Measurements from ENCODE around the gene FLNB.

The FLNB gene

GRCh38 chr3:58025837-58026569, 17.8 kb downstream of the FLNB start:
- Histone ChIP-seq H3K79me2 (ENCODE audit: low read length) (no peaks in the 10 kb centered on the region), H3K27ac (ENCODE audit: low read length) (no peak overlapping the region)

GRCh38 chr3:58026598-58026997, 18.4 kb downstream of the FLNB start:
- no peaks in the 10 kb centered on the region for H3K9me3 ChIP-seq (replicated peaks; ENCODE audit: insufficient read depth, low read length)
- TF ChIP-seq EZH2 (optimal IDR thresholded peaks at IDR 0.05; ENCODE audit: low read depth, low read length), result no peak
- TF ChIP-seq CTCF (IDR thresholded peaks at IDR 0.05; ENCODE audit: low read length), result no peak
- no peak for TF ChIP-seq EZH2phosphoT487 (IDR thresholded peaks at IDR 0.05; ENCODE audit: low read length)
- no peak overlapping the region for H3K4me3 ChIP-seq (ENCODE audit: low read length)
- no peaks in the 10 kb centered on the region for H4K20me1 ChIP-seq (ENCODE audit: insufficient read depth, low read length)
- H3K79me2 ChIP-seq (ENCODE audit: low read length), result no peaks in the 10 kb centered on the region
- H3K9ac ChIP-seq (ENCODE audit: low read length), result no peak overlapping the region
- no peak overlapping the region for H2AFZ ChIP-seq (ENCODE audit: low read length)
- H3K36me3 ChIP-seq (replicated peaks; ENCODE audit: insufficient read depth, low read length), result no peaks in the 10 kb centered on the region
- H3K27ac ChIP-seq (ENCODE audit: low read length), result no peak overlapping the region
- no peaks in the 10 kb centered on the region for H3F3A ChIP-seq (ENCODE audit: insufficient read depth, low read length)
- no peaks in the 10 kb centered on the region for H3K9me2 ChIP-seq (replicated peaks; ENCODE audit: insufficient read depth, low read length)
- DNase-seq, result no peak
- 0 out of 2 replicates have a peak, but pooled peaks cover 8% of the 10 kb centered on the region for H3K27me3 ChIP-seq (replicated peaks; ENCODE audit: insufficient read depth, low read length)
- no peak overlapping the region for H3K4me2 ChIP-seq (ENCODE audit: low read depth, low read length)
- no peaks in the 10 kb centered on the region for H3K4me1 ChIP-seq (ENCODE audit: low read length)

More at GRCh38 chr3:58025837-58026569, 17.8 kb downstream of the FLNB start:
- Histone ChIP-seq H3F3A (ENCODE audit: insufficient read depth, low read length) (no peaks in the 10 kb centered on the region), H3K27me3 (replicated peaks; ENCODE audit: insufficient read depth, low read length) (0 out of 2 replicates have a peak, but pooled peaks cover 8% of the 10 kb centered on the region), H4K20me1 (ENCODE audit: insufficient read depth, low read length) (no peaks in the 10 kb centered on the region), H3K36me3 (replicated peaks; ENCODE audit: insufficient read depth, low read length) (no peaks in the 10 kb centered on the region), H3K9me3 (replicated peaks; ENCODE audit: insufficient read depth, low read length) (no peaks in the 10 kb centered on the region), H3K4me3 (ENCODE audit: low read length) (no peak overlapping the region), H3K9me2 (replicated peaks; ENCODE audit: insufficient read depth, low read length) (no peaks in the 10 kb centered on the region), H2AFZ (ENCODE audit: low read length) (no peak overlapping the region), H3K4me1 (ENCODE audit: low read length) (no peaks in the 10 kb centered on the region), H3K4me2 (ENCODE audit: low read depth, low read length) (no peak overlapping the region), H3K9ac (ENCODE audit: low read length) (no peak overlapping the region)
- no peak for TF ChIP-seq EZH2phosphoT487 (IDR thresholded peaks at IDR 0.05; ENCODE audit: low read length)
- DNase-seq, result no peak

- Histone ChIP-seq H3K9me3 (replicated peaks; ENCODE audit: insufficient read depth, low read length) (no peaks in the 10 kb centered on the region), H3K9me2 (replicated peaks; ENCODE audit: insufficient read depth, low read length) (no peaks in the 10 kb centered on the region), H3K4me2 (ENCODE audit: low read depth, low read length) (no peak overlapping the region), H2AFZ (ENCODE audit: low read length) (no peak overlapping the region), H3K9ac (ENCODE audit: low read length) (no peak overlapping the region), H3F3A (ENCODE audit: insufficient read depth, low read length) (no peaks in the 10 kb centered on the region), H3K4me1 (ENCODE audit: low read length) (no peaks in the 10 kb centered on the region), H4K20me1 (ENCODE audit: insufficient read depth, low read length) (no peaks in the 10 kb centered on the region), H3K27ac (ENCODE audit: low read length) (no peak overlapping the region), H3K79me2 (ENCODE audit: low read length) (no peaks in the 10 kb centered on the region), H3K36me3 (replicated peaks; ENCODE audit: insufficient read depth, low read length) (no peaks in the 10 kb centered on the region), H3K27me3 (replicated peaks; ENCODE audit: insufficient read depth, low read length) (0 out of 2 replicates have a peak, but pooled peaks cover 8% of the 10 kb centered on the region), H3K4me3 (ENCODE audit: low read length) (no peak overlapping the region)
- DNase-seq, result no peak
- TF ChIP-seq CTCF (IDR thresholded peaks at IDR 0.05; ENCODE audit: low read length), result no peak
- no peak for TF ChIP-seq EZH2phosphoT487 (IDR thresholded peaks at IDR 0.05; ENCODE audit: low read length)
- TF ChIP-seq EZH2 (optimal IDR thresholded peaks at IDR 0.05; ENCODE audit: low read depth, low read length), result no peak
These were observed 19.6 kb downstream of the FLNB start for GRCh38 chr3:58027704-58028317.

GRCh38 chr3:58028902-58029301, 20.7 kb downstream of the FLNB start:
- Histone ChIP-seq H3K4me1 (ENCODE audit: low read length) (no peaks in the 10 kb centered on the region), H3K9me3 (replicated peaks; ENCODE audit: insufficient read depth, low read length) (no peaks in the 10 kb centered on the region), H4K20me1 (ENCODE audit: insufficient read depth, low read length) (no peaks in the 10 kb centered on the region), H3K4me2 (ENCODE audit: low read depth, low read length) (no peak overlapping the region), H2AFZ (ENCODE audit: low read length) (no peak overlapping the region), H3K9me2 (replicated peaks; ENCODE audit: insufficient read depth, low read length) (no peaks in the 10 kb centered on the region), H3K9ac (ENCODE audit: low read length) (no peak overlapping the region), H3K27ac (ENCODE audit: low read length) (no peak overlapping the region), H3K79me2 (ENCODE audit: low read length) (no peaks in the 10 kb centered on the region), H3K4me3 (ENCODE audit: low read length) (no peak overlapping the region), H3K27me3 (replicated peaks; ENCODE audit: insufficient read depth, low read length) (0 out of 2 replicates have a peak, but pooled peaks cover 8% of the 10 kb centered on the region), H3K36me3 (replicated peaks; ENCODE audit: insufficient read depth, low read length) (no peaks in the 10 kb centered on the region), H3F3A (ENCODE audit: insufficient read depth, low read length) (no peaks in the 10 kb centered on the region)
- TF ChIP-seq CTCF (IDR thresholded peaks at IDR 0.05; ENCODE audit: low read length) (no peak), EZH2 (optimal IDR thresholded peaks at IDR 0.05; ENCODE audit: low read depth, low read length) (no peak), EZH2phosphoT487 (IDR thresholded peaks at IDR 0.05; ENCODE audit: low read length) (no peak)
- no peak for DNase-seq
